ENCODE measurements around the gene DUSP6.

DNA sequence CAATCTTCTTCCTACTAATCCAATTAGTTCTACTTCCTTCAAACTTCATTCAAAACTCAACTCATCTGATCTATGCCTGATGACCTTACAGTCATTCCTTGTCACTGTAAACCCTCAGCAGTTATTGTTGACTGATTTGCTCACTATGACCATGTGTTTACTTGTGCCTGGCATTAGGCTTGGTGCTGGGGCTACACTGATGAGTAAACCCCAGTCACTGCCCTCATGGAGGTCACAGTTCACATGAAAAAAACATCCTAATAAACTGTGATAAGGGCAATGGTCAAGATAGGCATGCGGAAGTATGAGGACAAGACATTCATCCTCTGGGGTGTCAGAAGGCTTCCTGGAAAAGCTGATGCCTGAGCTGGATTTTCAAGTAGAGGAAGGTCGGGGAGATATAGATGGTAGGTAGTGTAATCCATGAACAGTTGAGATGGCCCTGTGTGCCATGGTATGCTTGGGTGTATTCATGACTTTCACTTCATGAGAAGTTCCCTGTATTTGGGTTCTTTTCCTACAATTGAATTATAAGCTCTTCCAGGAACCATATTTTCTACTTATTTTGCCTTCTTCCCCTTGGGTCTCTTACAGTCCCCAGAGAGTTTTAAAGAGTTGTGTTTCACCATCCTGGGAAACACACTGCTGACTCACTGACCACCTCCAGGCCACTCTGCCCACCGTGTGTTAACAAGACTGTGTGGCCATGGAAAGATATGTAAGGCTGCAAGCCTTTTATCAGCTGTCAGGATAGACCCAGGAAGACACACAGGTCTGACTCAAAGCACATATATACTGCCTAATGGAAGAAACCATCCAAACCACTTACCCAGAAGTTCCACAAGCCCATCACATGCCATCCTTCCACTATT is 38.7 kb upstream of the DUSP6 start:
- TF ChIP-seq GATA3 (IDR thresholded peaks at IDR 0.05; ENCODE audit: borderline replicate concordance) (no peak; the same call in 1 of the 2 replicates), POLR2A (IDR thresholded peaks at IDR 0.05; ENCODE audit: low read length) (no peak), CHD2 (IDR thresholded peaks at IDR 0.05; ENCODE audit: low read length, partially characterized antibody) (no peak), MAZ (IDR thresholded peaks at IDR 0.05; ENCODE audit: borderline replicate concordance, low read depth, low read length) (no peak), RCOR1 (IDR thresholded peaks at IDR 0.05; ENCODE audit: low read depth, low read length) (no peak), JUNB (IDR thresholded peaks at IDR 0.05) (no peak), PHF8 (IDR thresholded peaks at IDR 0.05; ENCODE audit: borderline replicate concordance, low read depth) (no peak), EP300 (IDR thresholded peaks at IDR 0.05) (no peak)
- TF ChIP-seq, protein P1, sequence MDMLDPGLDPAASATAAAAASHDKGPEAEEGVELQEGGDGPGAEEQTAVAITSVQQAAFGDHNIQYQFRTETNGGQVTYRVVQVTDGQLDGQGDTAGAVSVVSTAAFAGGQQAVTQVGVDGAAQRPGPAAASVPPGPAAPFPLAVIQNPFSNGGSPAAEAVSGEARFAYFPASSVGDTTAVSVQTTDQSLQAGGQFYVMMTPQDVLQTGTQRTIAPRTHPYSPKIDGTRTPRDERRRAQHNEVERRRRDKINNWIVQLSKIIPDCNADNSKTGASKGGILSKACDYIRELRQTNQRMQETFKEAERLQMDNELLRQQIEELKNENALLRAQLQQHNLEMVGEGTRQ (IDR thresholded peaks at IDR 0.05): no peak
- TF ChIP-seq, protein P2, sequence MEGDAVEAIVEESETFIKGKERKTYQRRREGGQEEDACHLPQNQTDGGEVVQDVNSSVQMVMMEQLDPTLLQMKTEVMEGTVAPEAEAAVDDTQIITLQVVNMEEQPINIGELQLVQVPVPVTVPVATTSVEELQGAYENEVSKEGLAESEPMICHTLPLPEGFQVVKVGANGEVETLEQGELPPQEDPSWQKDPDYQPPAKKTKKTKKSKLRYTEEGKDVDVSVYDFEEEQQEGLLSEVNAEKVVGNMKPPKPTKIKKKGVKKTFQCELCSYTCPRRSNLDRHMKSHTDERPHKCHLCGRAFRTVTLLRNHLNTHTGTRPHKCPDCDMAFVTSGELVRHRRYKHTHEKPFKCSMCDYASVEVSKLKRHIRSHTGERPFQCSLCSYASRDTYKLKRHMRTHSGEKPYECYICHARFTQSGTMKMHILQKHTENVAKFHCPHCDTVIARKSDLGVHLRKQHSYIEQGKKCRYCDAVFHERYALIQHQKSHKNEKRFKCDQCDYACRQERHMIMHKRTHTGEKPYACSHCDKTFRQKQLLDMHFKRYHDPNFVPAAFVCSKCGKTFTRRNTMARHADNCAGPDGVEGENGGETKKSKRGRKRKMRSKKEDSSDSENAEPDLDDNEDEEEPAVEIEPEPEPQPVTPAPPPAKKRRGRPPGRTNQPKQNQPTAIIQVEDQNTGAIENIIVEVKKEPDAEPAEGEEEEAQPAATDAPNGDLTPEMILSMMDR (IDR thresholded peaks at IDR 0.05): no peak
- TF ChIP-seq, protein P3, sequence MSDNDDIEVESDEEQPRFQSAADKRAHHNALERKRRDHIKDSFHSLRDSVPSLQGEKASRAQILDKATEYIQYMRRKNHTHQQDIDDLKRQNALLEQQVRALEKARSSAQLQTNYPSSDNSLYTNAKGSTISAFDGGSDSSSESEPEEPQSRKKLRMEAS (IDR thresholded peaks at IDR 0.05): no peak
